IPS-NIHi11 (cell line): ENCODE results near the gene KLF1.
A peak's percentile ranks its signal among the peaks of the same experiment; 100 is the strongest.

Experiments
- DNase-seq: peaks from one replicate; pipeline ENCODE4 v3.0.0; 2012; ENCODE audit warnings: mixed read lengths, low spot score

The KLF1 gene

GRCh38 chr19:12838182-12838885 is 48.7 kb downstream of the KLF1 start, which contains the start of gene MAST1:
MAST1 (plus strand) TSS chr19:12838515; CDS start chr19:12838573, 58 bp downstream.
- peak; percentile 78 for DNase-seq

GRCh38 chr19:12837225-12837624 is 49.8 kb downstream of the KLF1 start:
- no peak for DNase-seq

- no peak for DNase-seq
Observed at GRCh38 chr19:12836529-12836863, 50.5 kb downstream of the KLF1 start.

- peak; percentile 58 for DNase-seq
Observed at GRCh38 chr19:12834976-12835757, 51.8 kb downstream of the KLF1 start.

- DNase-seq: no peak
Observed at GRCh38 chr19:12834566-12834943, 52.4 kb downstream of the KLF1 start, which contains the start of gene RTBDN. RTBDN (minus strand) TSS chr19:12834579; CDS start chr19:12829979, 4,600 bp downstream.
